GM04503 (cell line): ENCODE results near the gene SRSF2.
"Not testable (repeated sequence)": the region's sequence is repeated elsewhere in the genome, so short reads cannot be mapped to it uniquely, and the experiment has no call there.

Experiments
- DNase-seq: peaks from one replicate; pipeline ENCODE4 v3.0.0-alpha.2; 2012; ENCODE audit warnings: low read depth

Gene SRSF2

GRCh38 chr17:76738468-76738850 lies 1.3 kb upstream of the SRSF2 start:
- no peak for DNase-seq

GRCh38 chr17:76737676-76738467 lies 741 bp upstream of the SRSF2 start, which contains the start of gene MFSD11:
Gene MFSD11 (plus strand): TSS chr17:76738119. CDS start chr17:76738353, 234 bp downstream.
- DNase-seq, result peak; percentile 69

DNA sequence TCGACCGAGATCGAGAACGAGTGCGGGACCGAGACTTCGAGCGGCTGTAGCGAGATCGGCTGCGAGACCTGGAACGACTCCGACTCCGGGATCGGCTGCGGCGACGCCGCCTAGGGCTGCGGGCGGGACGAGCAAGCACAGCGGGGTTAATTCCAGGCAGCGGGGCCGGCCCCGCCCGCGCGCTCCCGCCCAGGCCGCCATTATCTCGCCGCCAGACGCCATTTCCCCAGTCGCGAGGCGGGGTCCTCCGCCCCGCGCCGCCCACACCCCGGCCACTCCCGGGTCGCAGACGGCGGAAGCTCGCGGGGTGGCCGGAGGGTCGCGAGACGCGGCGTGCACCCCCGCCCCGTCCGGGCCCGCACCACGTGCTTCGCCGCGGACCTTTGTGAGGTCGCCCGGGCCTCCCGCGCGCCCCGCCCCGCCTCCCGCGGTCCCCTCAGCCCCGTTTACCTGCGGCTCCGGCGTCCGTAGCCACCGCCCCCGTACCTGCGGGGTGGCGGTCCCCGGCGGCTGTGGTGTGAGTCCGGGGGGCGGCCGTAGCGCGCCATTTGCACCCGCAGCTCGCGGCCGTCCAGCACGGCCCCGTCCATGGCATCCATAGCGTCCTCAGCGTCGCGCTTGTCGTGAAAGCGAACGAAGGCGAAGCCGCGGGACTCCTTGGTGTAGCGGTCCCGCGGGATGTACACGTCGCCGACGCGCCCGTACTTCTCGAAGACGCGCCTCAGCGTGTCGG lies 616 bp downstream of the SRSF2 start:
- no peak for DNase-seq

- DNase-seq, result no peak
These were observed 1.4 kb downstream of the SRSF2 start for GRCh38 chr17:76735586-76736348.

DNA sequence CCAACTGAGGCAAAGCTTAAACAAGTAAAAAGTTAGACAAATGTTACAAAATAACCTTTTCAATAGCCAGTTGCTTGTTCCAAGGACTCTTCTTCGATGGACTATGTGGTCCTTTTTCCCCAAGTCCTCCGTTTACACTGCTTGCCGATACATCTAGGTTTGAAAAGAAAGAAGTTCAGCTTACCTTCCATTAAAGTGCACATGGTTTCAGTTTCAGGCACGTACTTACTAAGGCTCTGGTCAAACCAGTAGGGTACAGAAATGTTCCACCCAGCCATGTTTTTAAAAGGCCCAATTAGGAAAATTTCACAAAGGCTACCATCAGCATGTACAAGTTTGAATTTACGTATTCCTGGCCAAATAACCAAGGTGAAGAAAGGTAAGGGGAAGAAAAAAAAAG lies 2.1 kb downstream of the SRSF2 start:
- no peak for DNase-seq

DNA sequence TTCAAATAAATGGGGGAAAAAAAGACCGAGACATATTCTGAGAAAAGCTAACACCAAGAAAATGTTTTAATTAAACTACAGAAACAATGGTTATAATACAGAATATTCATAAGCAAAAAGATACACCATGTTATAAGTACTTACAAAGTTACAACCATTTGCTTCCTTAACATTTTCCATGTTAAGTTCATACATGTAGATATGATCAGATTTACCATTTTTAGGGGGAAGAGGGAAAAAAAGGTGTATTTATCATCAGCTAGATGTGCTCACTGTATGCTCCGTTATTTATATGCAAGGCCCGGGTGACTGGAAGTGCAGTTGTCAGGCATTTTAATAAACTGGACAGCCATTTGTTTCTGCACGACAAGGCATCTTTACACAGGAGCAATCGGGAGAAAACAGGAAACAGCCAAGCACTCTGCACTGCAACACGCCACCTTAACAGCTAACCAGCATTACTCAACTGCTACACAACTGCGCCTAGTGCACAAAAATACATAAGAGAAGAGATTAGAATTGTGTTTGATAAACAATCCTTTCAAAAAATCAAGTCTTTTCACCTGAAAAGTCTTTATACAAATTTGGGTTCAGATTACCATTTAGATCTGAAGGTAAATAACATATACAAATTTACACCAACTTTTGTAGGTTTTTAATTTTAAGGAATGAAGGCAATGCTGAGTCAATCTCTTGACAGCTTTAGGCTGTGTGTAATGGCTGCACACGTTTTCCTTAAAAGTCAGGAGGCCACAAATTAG lies 2.9 kb downstream of the SRSF2 start:
- DNase-seq, result no peak

GRCh38 chr17:76733618-76733957 lies 3.5 kb downstream of the SRSF2 start:
- DNase-seq, result no peak

- DNase-seq, result no peak
These were observed 4.2 kb downstream of the SRSF2 start for GRCh38 chr17:76732734-76733617.

- DNase-seq, result not testable (repeated sequence)
These were observed 5.1 kb downstream of the SRSF2 start for GRCh38 chr17:76731800-76732733.

GRCh38 chr17:76727745-76728456 lies 9.2 kb downstream of the SRSF2 start:
- DNase-seq, result no peak

GRCh38 chr17:76726776-76727718 lies 10.1 kb downstream of the SRSF2 start, which contains the start of gene METTL23:
Gene METTL23 (plus strand): TSS chr17:76726839. CDS start chr17:76729711, 2,872 bp downstream.
- no peak for DNase-seq

- DNase-seq, result peak; percentile 78
These were observed 10.8 kb downstream of the SRSF2 start, which contains the start of gene JMJD6 for GRCh38 chr17:76726231-76726775. Gene JMJD6 (minus strand): TSS chr17:76726606. CDS start chr17:76726475, 131 bp downstream.

DNA sequence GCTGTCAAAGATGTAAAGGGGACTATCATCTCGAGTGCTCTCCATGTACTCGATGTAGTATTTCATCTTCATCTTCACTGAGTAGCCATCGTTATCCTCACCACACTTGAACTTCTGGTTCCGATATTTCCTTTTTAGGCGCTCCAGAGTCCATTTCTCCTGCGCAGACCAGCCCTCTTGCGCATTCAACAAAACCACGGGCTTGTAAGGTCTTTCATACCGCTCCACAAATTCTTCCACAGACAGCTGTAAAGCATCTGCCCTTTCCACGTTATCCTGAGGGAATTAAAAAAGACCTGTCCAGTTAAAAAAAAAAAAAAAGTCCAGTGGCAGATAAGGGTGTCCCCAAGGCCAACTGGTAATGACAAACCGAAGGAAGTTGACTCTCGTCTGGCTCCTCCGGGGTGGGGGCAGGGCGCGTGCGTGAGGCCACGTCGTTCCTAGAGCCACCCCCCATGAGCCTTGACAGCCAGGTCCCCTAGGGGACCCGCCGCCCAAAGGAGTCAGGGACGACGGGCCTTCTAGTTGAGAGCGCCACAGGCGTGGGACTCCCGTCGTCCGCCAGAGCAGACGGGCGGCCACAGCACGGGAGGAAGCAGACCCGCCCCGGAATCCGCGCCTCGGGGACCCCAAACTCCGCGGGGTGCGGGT lies 11.4 kb downstream of the SRSF2 start:
- no peak for DNase-seq

- no peak for DNase-seq
These were observed 13.3 kb downstream of the SRSF2 start for GRCh38 chr17:76723812-76724211.

DNA sequence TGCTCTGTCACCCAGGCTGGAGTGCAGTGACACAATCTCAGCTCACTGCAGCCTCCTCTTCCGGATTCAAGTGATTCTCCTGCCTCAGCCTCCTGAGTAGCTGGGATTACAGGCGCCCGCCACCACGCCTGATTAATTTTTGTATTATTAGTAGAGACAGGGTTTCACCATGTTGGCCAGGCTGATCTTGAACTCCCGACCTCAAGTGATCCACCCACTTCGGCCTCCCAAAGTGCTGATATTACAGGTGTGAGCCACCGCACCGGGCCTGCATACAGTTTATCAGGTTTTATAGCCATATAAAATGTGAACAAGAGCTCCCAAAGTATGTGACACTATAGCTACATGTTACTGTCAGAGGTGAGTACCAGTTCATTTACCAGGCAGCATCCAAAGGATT lies 14.2 kb downstream of the SRSF2 start:
- DNase-seq, result not testable (repeated sequence)

DNA sequence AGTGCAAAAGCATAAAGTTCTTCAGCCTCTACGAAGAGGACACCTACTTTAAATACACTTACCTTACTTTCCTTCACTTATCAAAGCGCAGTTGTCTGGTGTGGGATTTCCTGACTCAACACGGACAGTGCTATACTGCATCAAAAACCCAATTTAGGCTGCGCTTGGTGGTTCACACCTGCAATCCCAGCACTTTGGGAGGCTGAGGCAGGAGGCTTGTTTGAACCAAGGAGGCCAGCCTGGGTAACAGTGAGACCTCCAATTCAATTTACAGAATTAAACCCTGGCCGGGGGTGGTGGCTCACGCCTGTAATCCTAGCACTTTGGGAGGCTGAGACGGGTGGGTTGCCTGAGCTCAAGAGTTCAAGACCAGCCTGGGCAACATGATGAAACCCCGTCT lies 14.9 kb downstream of the SRSF2 start:
- no peak for DNase-seq

GRCh38 chr17:76721463-76721862 lies 15.7 kb downstream of the SRSF2 start:
- no peak for DNase-seq
